ENCODE data around the gene CXorf58. TPM values are rescaled to one million over a fixed set of nuclear protein-coding genes. Genes with fewer than 3 reads are reported as not detected.
"Not testable (repeated sequence)": the region's sequence is repeated elsewhere in the genome, so short reads cannot be mapped to it uniquely, and the experiment has no call there.

Gene CXorf58
- 0.11 and 2.4 TPM in 2 replicates for total RNA-seq (2014; rRNA removed; shearing (Covaris generic))
- 0.07 and 0.14 TPM in 2 replicates for polyA plus RNA-seq (2015; cell fraction: cytosol; rRNA removed)
- 0.14 TPM in 1 of 2 replicates, not detected in the other for polyA plus RNA-seq (2015; cell fraction: nucleus; rRNA removed)

- in situ Hi-C loops (cut with HindIII; ENCODE audit: low pct_unique_long_range_greater_than_20kb, low sequenced_read_pairs), result no loop called here
- DNase-seq (ENCODE audit: low read depth, low spot score), result peak; percentile 91
Observed at GRCh38 chrX:23907498-23908218, at the start of gene CXorf58, which contains the start of gene APOO. TSS of gene CXorf58 (plus strand) at chrX:23908006. CDS start at chrX:23910303, 2,297 bp downstream. TSS of gene APOO (minus strand) at chrX:23907938. CDS start at chrX:23907702, 236 bp downstream.

GRCh38 chrX:23859238-23859637 is 48.6 kb upstream of the CXorf58 start:
- DNase-seq (ENCODE audit: low read depth, low spot score); in situ Hi-C loops (cut with HindIII; ENCODE audit: low pct_unique_long_range_greater_than_20kb, low sequenced_read_pairs): not testable (repeated sequence)

GRCh38 chrX:23861215-23861896 is 46.5 kb upstream of the CXorf58 start:
- no peak for DNase-seq (ENCODE audit: low read depth, low spot score)
- in situ Hi-C loops (cut with HindIII; ENCODE audit: low pct_unique_long_range_greater_than_20kb, low sequenced_read_pairs), result no loop called here

GRCh38 chrX:23861952-23862351 is 45.9 kb upstream of the CXorf58 start:
- DNase-seq (ENCODE audit: low read depth, low spot score); in situ Hi-C loops (cut with HindIII; ENCODE audit: low pct_unique_long_range_greater_than_20kb, low sequenced_read_pairs): not testable (repeated sequence)

- DNase-seq (ENCODE audit: low read depth, low spot score), result no peak
- in situ Hi-C loops (cut with HindIII; ENCODE audit: low pct_unique_long_range_greater_than_20kb, low sequenced_read_pairs), result no loop called here
Observed at GRCh38 chrX:23864742-23865326, 43.0 kb upstream of the CXorf58 start.

- in situ Hi-C loops (cut with HindIII; ENCODE audit: low pct_unique_long_range_greater_than_20kb, low sequenced_read_pairs), result no loop called here
- DNase-seq (ENCODE audit: low read depth, low spot score), result no peak
Observed at GRCh38 chrX:23870041-23870440, 37.8 kb upstream of the CXorf58 start.

- DNase-seq (ENCODE audit: low read depth, low spot score), result no peak
- in situ Hi-C loops (cut with HindIII; ENCODE audit: low pct_unique_long_range_greater_than_20kb, low sequenced_read_pairs), result no loop called here
Observed at GRCh38 chrX:23871905-23872546, 35.8 kb upstream of the CXorf58 start.

GRCh38 chrX:23879380-23880090 is 28.3 kb upstream of the CXorf58 start:
- in situ Hi-C loops (cut with HindIII; ENCODE audit: low pct_unique_long_range_greater_than_20kb, low sequenced_read_pairs), result no loop called here
- DNase-seq (ENCODE audit: low read depth, low spot score), result no peak

GRCh38 chrX:23883737-23884354 is 24.0 kb upstream of the CXorf58 start:
- in situ Hi-C loops (cut with HindIII; ENCODE audit: low pct_unique_long_range_greater_than_20kb, low sequenced_read_pairs), result no loop called here
- peak; percentile 36 for DNase-seq (ENCODE audit: low read depth, low spot score)

GRCh38 chrX:23884427-23885024 is 23.3 kb upstream of the CXorf58 start:
- in situ Hi-C loops (cut with HindIII; ENCODE audit: low pct_unique_long_range_greater_than_20kb, low sequenced_read_pairs), result no loop called here
- no peak for DNase-seq (ENCODE audit: low read depth, low spot score)

- in situ Hi-C loops (cut with HindIII; ENCODE audit: low pct_unique_long_range_greater_than_20kb, low sequenced_read_pairs), result no loop called here
- DNase-seq (ENCODE audit: low read depth, low spot score), result no peak
Observed at GRCh38 chrX:23885803-23886202, 22.0 kb upstream of the CXorf58 start.

- DNase-seq (ENCODE audit: low read depth, low spot score), result no peak
- in situ Hi-C loops (cut with HindIII; ENCODE audit: low pct_unique_long_range_greater_than_20kb, low sequenced_read_pairs), result no loop called here
Observed at GRCh38 chrX:23887451-23887850, 20.4 kb upstream of the CXorf58 start.

- no peak for DNase-seq (ENCODE audit: low read depth, low spot score)
- in situ Hi-C loops (cut with HindIII; ENCODE audit: low pct_unique_long_range_greater_than_20kb, low sequenced_read_pairs), result no loop called here
Observed at GRCh38 chrX:23887918-23888317, 19.9 kb upstream of the CXorf58 start.

GRCh38 chrX:23888887-23889501 is 18.8 kb upstream of the CXorf58 start:
- in situ Hi-C loops (cut with HindIII; ENCODE audit: low pct_unique_long_range_greater_than_20kb, low sequenced_read_pairs), result no loop called here
- DNase-seq (ENCODE audit: low read depth, low spot score), result no peak

GRCh38 chrX:23890933-23891332 is 16.9 kb upstream of the CXorf58 start:
- in situ Hi-C loops (cut with HindIII; ENCODE audit: low pct_unique_long_range_greater_than_20kb, low sequenced_read_pairs), result no loop called here
- DNase-seq (ENCODE audit: low read depth, low spot score), result no peak

- DNase-seq (ENCODE audit: low read depth, low spot score); in situ Hi-C loops (cut with HindIII; ENCODE audit: low pct_unique_long_range_greater_than_20kb, low sequenced_read_pairs): not testable (repeated sequence)
Observed at GRCh38 chrX:23894993-23895392, 12.8 kb upstream of the CXorf58 start.
